Upper lobe of right lung (tissue), 1 donor: Measurements from ENCODE around the gene GALNTL6. TPM values are rescaled to one million over a fixed set of nuclear protein-coding genes. Genes with fewer than 3 reads are reported as not detected.
"Not testable (repeated sequence)": the region's sequence is repeated elsewhere in the genome, so short reads cannot be mapped to it uniquely, and the experiment has no call there.

Experiments
- ATAC-seq: fragments of 200-7000 bp; cut with Tn5 transposase; one replicate; pipeline ENCODE4 v1.9.1; 2020; ENCODE audit warnings: mild to moderate bottlenecking, moderate library complexity
- DNase-seq: peaks from one replicate; pipeline ENCODE4 v3.0.0-alpha.2; 2020
- H3K27ac ChIP-seq: fragments of 200-600 bp; one replicate; pipeline ENCODE4 v1.8.0; 2022
- H3K27me3 ChIP-seq: fragments of 200-600 bp; one replicate; pipeline ENCODE4 v1.8.0; 2022; ENCODE audit warnings: mild to moderate bottlenecking
- H3K36me3 ChIP-seq: fragments of 200-600 bp; one replicate; pipeline ENCODE4 v1.8.0; 2022
- H3K4me1 ChIP-seq: fragments of 200-600 bp; one replicate; pipeline ENCODE4 v1.8.0; 2022
- H3K4me3 ChIP-seq: fragments of 200-600 bp; one replicate; pipeline ENCODE4 v1.8.0; 2022; ENCODE audit warnings: mild to moderate bottlenecking
- H3K9me3 ChIP-seq: fragments of 200-600 bp; one replicate; pipeline ENCODE4 v1.8.0; 2022
- CTCF ChIP-seq: fragments of 200-600 bp; IDR thresholded peaks from one replicate; pipeline ENCODE4 v1.8.0; 2022; ENCODE audit warnings: antibody characterized with exemption
- intact Hi-C: fragments of 100-400 bp; cut with DNase I; formaldehyde crosslinking; loops from one replicate; pipeline ENCODE4 v1.11.0; 2022
- total RNA-seq: library from RNA; stranded (reverse); fragmentation: NEBNext Ultra II Directional; extraction: Animal tissue kit (Norgen Biotek cat#: 25700); gene quantifications from one replicate; pipeline ENCODE4 v1.2.1, GENCODE V29; 2021
- donor health status: DM: no; HTN: yes; CAD: no; lungs with severe emphysema.

Gene GALNTL6
- total RNA-seq, 1 donor from 2014 or later: 0.20 TPM

GRCh38 chr4:172726001-172726423, 912.8 kb downstream of the GALNTL6 start:
- TF ChIP-seq CTCF: no peak
- Histone ChIP-seq H3K27ac (no peak overlapping the region), H3K4me1 (no peaks in the 10 kb centered on the region), H3K4me3 (no peak overlapping the region), H3K36me3 (no peaks in the 10 kb centered on the region), H3K27me3 (no peaks in the 10 kb centered on the region), H3K9me3 (no peaks in the 10 kb centered on the region)
- intact Hi-C loops: no loop called here
- no peak for DNase-seq
- no peak for ATAC-seq

GRCh38 chr4:172727631-172728030, 914.4 kb downstream of the GALNTL6 start:
- intact Hi-C loops: no loop called here
- H3K27ac ChIP-seq: no peak overlapping the region

GRCh38 chr4:172733645-172734044, 920.4 kb downstream of the GALNTL6 start:
- not testable (repeated sequence) for H3K9me3 ChIP-seq

More at GRCh38 chr4:172727631-172728030, 914.4 kb downstream of the GALNTL6 start:
- Histone ChIP-seq H3K9me3 (no peaks in the 10 kb centered on the region), H3K27me3 (no peaks in the 10 kb centered on the region), H3K36me3 (no peaks in the 10 kb centered on the region), H3K4me1 (no peaks in the 10 kb centered on the region), H3K4me3 (no peak overlapping the region)
- DNase-seq: no peak
- TF ChIP-seq CTCF: no peak
- ATAC-seq: no peak

GRCh38 chr4:172734555-172734954, 921.4 kb downstream of the GALNTL6 start:
- intact Hi-C loops: no loop called here
- Histone ChIP-seq H3K9me3 (peaks cover 5% of the 10 kb centered on the region), H3K4me1 (no peaks in the 10 kb centered on the region), H3K27me3 (no peaks in the 10 kb centered on the region), H3K4me3 (no peak overlapping the region), H3K36me3 (no peaks in the 10 kb centered on the region), H3K27ac (no peak overlapping the region)
- no peak for TF ChIP-seq CTCF
- no peak for ATAC-seq
- no peak for DNase-seq

More at GRCh38 chr4:172733645-172734044, 920.4 kb downstream of the GALNTL6 start:
- H3K36me3 ChIP-seq, H3K27me3 ChIP-seq, H3K27ac ChIP-seq, intact Hi-C loops, H3K4me1 ChIP-seq, ATAC-seq, DNase-seq, H3K4me3 ChIP-seq: not testable (repeated sequence)

GRCh38 chr4:172736046-172736445, 922.8 kb downstream of the GALNTL6 start:
- no peak overlapping the region for H3K4me3 ChIP-seq
- no peak for ATAC-seq
- no peaks in the 10 kb centered on the region for H3K36me3 ChIP-seq
- TF ChIP-seq CTCF: no peak
- no peak for DNase-seq
- no peaks in the 10 kb centered on the region for H3K4me1 ChIP-seq
- intact Hi-C loops: no loop called here
- no peaks in the 10 kb centered on the region for H3K27me3 ChIP-seq
- H3K27ac ChIP-seq: no peak overlapping the region
- peaks cover 5% of the 10 kb centered on the region for H3K9me3 ChIP-seq

GRCh38 chr4:172740434-172740833, 927.2 kb downstream of the GALNTL6 start:
- intact Hi-C loops: no loop called here
- Histone ChIP-seq H3K36me3 (no peaks in the 10 kb centered on the region), H3K4me1 (no peaks in the 10 kb centered on the region), H3K9me3 (no peaks in the 10 kb centered on the region), H3K27me3 (no peaks in the 10 kb centered on the region), H3K4me3 (no peak overlapping the region), H3K27ac (no peak overlapping the region)
- TF ChIP-seq CTCF: no peak
- DNase-seq (no peak), ATAC-seq (no peak)
